Measurements from ENCODE around the gene CCDC127. TPM values are rescaled to one million over a fixed set of nuclear protein-coding genes. Genes with fewer than 3 reads are reported as not detected.
"Not testable (repeated sequence)": the region's sequence is repeated elsewhere in the genome, so short reads cannot be mapped to it uniquely, and the experiment has no call there.

Gene CCDC127
- total RNA-seq, 1 donor from 2014 or later = 9.7 TPM

DNA sequence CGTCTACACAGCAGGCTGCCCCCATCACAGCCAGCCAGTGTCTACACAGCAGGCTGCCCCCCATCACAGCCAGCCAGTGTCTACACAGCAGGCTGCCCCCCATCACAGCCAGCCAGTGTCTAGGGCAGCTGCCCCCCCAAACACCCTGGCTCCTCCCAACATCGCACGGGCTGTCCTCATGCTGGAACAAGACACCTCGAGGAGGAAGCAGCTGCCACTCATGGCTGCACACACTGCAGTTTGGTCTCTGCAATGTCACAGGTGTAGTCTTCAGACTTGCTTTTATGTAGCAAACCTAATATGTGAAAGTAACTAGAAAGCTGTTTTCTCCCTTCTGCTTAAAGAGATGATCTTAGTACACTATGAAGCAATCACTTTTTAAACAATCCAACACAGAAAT lies 17.0 kb downstream of the CCDC127 start:
- no peak overlapping the region for H3K4me3 Mint-ChIP-seq
- H3K27ac Mint-ChIP-seq = no peak overlapping the region
- TF ChIP-seq, protein P1, sequence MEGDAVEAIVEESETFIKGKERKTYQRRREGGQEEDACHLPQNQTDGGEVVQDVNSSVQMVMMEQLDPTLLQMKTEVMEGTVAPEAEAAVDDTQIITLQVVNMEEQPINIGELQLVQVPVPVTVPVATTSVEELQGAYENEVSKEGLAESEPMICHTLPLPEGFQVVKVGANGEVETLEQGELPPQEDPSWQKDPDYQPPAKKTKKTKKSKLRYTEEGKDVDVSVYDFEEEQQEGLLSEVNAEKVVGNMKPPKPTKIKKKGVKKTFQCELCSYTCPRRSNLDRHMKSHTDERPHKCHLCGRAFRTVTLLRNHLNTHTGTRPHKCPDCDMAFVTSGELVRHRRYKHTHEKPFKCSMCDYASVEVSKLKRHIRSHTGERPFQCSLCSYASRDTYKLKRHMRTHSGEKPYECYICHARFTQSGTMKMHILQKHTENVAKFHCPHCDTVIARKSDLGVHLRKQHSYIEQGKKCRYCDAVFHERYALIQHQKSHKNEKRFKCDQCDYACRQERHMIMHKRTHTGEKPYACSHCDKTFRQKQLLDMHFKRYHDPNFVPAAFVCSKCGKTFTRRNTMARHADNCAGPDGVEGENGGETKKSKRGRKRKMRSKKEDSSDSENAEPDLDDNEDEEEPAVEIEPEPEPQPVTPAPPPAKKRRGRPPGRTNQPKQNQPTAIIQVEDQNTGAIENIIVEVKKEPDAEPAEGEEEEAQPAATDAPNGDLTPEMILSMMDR (IDR thresholded peaks at IDR 0.05; ENCODE audit: unreplicated experiment) = no peak
- no peaks in the 10 kb centered on the region for H3K27me3 Mint-ChIP-seq (ENCODE audit: low read depth)
- no peak for DNase-seq (ENCODE audit: low spot score in 2 of 2, unreplicated experiment in 2 of 2)
- peaks cover 18% of the 10 kb centered on the region for H3K36me3 Mint-ChIP-seq
- no peaks in the 10 kb centered on the region for H3K9me3 Mint-ChIP-seq
- peaks cover 5% of the 10 kb centered on the region for H3K4me1 Mint-ChIP-seq

DNA sequence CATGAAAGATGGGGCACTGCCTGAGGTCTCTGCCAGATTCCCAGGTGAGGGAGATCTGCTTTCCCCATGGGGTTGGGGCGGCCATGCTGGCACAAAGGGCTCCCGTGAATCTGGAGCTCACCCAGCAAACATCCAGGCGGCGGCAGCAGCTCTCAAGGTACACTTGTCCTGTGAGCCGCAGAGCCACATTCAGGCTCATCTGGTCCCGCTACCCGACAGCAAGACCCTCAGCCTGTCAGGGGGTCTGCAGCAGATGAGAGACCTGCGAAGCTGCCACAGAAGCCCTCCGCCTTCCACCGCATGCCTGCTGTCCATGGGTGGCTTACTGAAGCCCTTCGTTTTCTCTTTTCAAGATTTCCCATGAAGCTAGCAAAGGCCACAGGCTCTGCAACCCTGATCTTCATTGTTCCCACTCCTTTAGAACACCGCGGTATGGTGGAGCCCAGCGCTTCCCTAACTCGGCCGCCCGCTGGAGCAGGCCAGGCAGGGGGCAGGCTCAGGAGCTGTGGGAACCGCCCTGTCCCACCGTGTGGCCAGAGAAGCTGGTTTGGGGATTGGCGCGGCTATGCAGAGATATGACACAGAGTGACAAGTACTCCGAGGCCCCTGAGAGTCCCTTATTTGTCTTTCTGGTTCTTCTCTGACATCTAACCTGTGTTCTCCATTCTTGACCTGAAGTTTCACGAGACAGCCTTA lies 17.9 kb downstream of the CCDC127 start:
- Mint-ChIP-seq H3K4me1 (peaks cover 5% of the 10 kb centered on the region), H3K36me3 (peaks cover 10% of the 10 kb centered on the region), H3K9me3 (no peaks in the 10 kb centered on the region), H3K4me3 (no peak overlapping the region), H3K27me3 (ENCODE audit: low read depth) (no peaks in the 10 kb centered on the region), H3K27ac (no peak overlapping the region)
- TF ChIP-seq, protein P1 (IDR thresholded peaks at IDR 0.05; ENCODE audit: unreplicated experiment) = no peak
- no peak for DNase-seq (ENCODE audit: low spot score in 2 of 2, unreplicated experiment in 2 of 2)

DNA sequence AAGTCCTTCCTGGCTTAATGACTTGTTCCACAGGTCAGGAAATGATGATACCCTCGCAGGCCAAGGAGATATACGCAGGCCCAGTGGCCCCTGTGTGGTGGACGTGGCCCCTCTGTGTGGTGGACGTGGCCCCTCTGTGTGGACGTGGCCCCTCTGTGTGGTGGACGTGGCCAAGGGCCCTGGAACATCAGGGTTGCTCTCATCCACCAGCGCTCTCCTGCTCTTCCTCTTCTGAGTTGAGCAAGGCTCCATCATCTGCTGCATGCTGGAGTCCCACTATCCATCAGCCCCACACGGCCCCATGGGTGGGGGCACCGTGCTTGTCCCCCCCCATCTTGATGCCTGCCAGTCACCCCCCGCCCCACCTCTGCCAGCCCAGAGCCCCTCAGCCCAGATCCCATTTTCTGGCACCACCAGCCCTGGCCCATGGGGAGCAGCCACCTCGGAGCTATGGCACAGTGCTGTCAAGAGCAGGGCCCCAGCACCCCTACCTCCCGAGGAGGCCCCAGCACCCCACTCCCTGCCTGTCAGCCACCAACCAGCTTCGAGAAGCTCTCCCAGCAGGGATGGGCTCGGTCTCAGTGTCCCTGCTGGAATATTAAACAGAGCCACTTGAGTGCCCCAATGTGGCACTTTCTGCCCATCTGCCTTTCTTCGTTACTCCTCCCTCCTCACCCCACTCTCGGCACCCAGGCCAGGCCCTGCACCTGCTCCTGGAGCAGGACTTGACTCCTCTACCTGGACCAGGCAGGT lies 18.6 kb downstream of the CCDC127 start:
- DNase-seq (ENCODE audit: low spot score in 2 of 2, unreplicated experiment in 2 of 2) = no peak
- Mint-ChIP-seq H3K27me3 (ENCODE audit: low read depth) (no peaks in the 10 kb centered on the region), H3K36me3 (peaks cover 3% of the 10 kb centered on the region), H3K4me1 (peaks cover 5% of the 10 kb centered on the region), H3K27ac (no peak overlapping the region), H3K4me3 (no peak overlapping the region), H3K9me3 (no peaks in the 10 kb centered on the region)
- TF ChIP-seq, protein P1 (IDR thresholded peaks at IDR 0.05; ENCODE audit: unreplicated experiment) = no peak

DNA sequence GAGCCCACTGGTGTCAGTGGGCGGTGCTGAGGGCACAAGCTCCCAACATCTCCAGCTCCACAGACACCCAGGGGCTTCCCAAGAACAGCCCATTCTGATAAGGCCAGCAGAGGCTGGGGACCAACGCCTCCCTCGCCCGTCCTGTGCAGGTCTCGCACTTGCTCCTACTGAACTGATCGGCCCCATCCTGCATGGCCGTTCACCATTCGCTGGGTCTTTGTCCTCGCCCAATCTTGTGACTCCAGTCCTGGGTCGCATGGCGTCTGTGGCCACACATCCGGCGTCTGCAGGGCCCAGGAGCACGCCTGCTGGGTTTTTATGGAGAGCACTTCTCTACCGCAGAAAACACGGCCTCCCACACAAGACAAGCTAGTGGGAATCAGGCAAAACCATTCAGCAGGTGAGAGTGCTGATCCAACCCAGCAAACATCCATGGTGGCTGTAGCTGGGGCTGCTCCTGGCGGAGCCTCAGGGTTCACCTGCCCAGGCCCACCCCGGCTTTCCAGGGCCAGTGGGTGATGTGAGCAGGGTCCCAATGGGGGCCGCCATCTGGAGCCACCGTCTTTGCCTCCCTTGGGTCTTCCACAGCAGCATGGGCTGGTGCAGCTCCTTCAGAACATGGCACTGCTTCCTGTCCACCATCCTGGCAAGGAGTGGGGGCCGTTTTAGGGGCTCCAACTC lies 19.3 kb downstream of the CCDC127 start:
- Mint-ChIP-seq H3K4me3 (no peak overlapping the region), H3K9me3 (no peaks in the 10 kb centered on the region), H3K27ac (no peak overlapping the region), H3K36me3 (peaks cover 3% of the 10 kb centered on the region), H3K27me3 (ENCODE audit: low read depth) (no peaks in the 10 kb centered on the region), H3K4me1 (peaks cover 5% of the 10 kb centered on the region)
- DNase-seq (ENCODE audit: low spot score in 2 of 2, unreplicated experiment in 2 of 2) = no peak
- TF ChIP-seq, protein P1 (IDR thresholded peaks at IDR 0.05; ENCODE audit: unreplicated experiment) = no peak

DNA sequence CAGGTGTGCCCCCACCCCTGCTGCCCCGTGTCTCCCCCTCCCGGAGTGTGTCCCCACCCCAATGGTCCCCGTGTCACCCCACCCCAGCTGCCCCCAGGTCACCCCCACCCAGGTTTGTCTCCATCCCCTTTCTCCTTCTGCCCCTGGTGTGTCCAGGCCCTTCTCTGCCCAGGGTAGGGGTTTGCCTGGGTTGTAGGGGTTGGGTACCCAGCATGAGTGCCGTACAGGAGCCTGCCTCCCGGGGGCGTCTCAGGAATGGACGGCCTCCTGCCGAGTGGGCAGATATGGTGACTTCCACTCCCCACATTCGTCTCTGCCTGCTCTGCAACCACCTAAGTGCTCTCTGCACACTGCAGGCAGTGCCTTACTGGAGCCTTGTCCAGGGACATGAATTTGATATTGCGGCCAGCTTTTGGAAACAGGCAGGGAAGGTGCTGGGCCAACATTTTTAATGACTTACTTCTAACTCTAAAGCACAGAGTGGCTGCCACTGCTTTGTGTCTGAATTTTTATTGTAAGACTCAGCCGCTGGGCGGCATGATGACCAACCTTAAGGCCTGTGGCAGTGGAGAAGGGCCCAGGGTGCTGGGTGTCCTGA lies 20.0 kb downstream of the CCDC127 start:
- Mint-ChIP-seq H3K4me1 (peaks cover 5% of the 10 kb centered on the region), H3K9me3 (no peaks in the 10 kb centered on the region), H3K36me3 (peaks cover 3% of the 10 kb centered on the region), H3K27me3 (ENCODE audit: low read depth) (no peaks in the 10 kb centered on the region), H3K4me3 (no peak overlapping the region), H3K27ac (peak overlapping the region; percentile 43)
- TF ChIP-seq, protein P1 (IDR thresholded peaks at IDR 0.05; ENCODE audit: unreplicated experiment) = no peak
- DNase-seq (ENCODE audit: low spot score in 2 of 2, unreplicated experiment in 2 of 2) = no peak

DNA sequence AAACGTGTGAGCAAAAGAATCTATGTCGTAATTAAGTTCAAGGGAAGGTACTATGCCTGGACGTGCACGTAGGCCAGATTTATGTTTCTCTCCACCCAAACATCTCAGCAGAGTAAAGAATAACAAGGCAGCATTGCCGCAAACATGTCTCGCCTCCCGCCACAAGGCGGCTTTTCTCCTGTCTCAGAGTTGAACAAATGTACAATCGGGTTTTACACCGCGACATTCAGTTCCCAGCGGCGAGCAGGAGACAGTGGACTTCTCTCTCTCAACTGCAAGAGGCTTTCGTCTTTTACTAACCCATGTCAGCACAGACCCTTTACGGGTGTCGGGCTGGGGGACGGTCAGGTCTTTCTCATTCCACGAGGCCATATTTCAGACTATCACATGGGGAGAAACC lies 20.9 kb downstream of the CCDC127 start:
- peak overlapping the region; percentile 34 for H3K27ac Mint-ChIP-seq
- not testable (repeated sequence) for H3K27me3 Mint-ChIP-seq (ENCODE audit: low read depth); DNase-seq (ENCODE audit: low spot score in 2 of 2, unreplicated experiment in 2 of 2); H3K4me1 Mint-ChIP-seq; H3K36me3 Mint-ChIP-seq; H3K4me3 Mint-ChIP-seq; H3K9me3 Mint-ChIP-seq
